Gastroesophageal sphincter (tissue), 4 donors: Measurements from ENCODE around the gene PTPRD. TPM values are rescaled to one million over a fixed set of nuclear protein-coding genes. Genes with fewer than 3 reads are reported as not detected.

Experiments
- ATAC-seq: fragments of 150-250 bp; one replicate; pipeline ENCODE4 v1.9.1; 2016; ENCODE audit warnings: mild to moderate bottlenecking, moderate library complexity
- H3K27ac ChIP-seq, 4 donors: fragments of 200-600 bp; sonication (generic) in 3 of 4; 1 replicate in 3 of 4; 2 replicates in 1 of 4; pipeline ENCODE4 v1.5.1; 2016 to 2019
- H3K27me3 ChIP-seq: fragments of 200-600 bp; sonication (generic); one replicate; pipeline ENCODE4 v1.5.1; 2019
- H3K36me3 ChIP-seq, 2 donors: fragments of 200-600 bp; sonication (generic); one replicate each; pipeline ENCODE4 v1.5.1; 2019; ENCODE audit warnings: control low read depth in 1 of 2
- H3K4me1 ChIP-seq, 3 donors: fragments of 200-600 bp; sonication (generic); 1 replicate in 2 of 3; 2 replicates in 1 of 3; pipeline ENCODE4 v1.5.1; 2016 to 2019; ENCODE audit warnings: control low read depth in 2 of 3
- H3K4me3 ChIP-seq, 2 donors: fragments of 200-600 bp; sonication (generic); one replicate each; pipeline ENCODE4 v1.5.1; 2019; ENCODE audit warnings: mild to moderate bottlenecking in 1 of 2, moderate library complexity in 1 of 2
- H3K9me3 ChIP-seq, 3 donors: fragments of 200-600 bp; sonication (generic); one replicate each; pipeline ENCODE4 v1.5.1; 2017 to 2019; ENCODE audit warnings: control low read depth in 2 of 3
- CTCF ChIP-seq, 4 experiments: fragments of 200-600 bp in 2 of 4; fragments of 450-650 bp in 2 of 4; sonication (generic) in 1 of 4; IDR thresholded peaks; one replicate each; pipeline ENCODE4 v1.5.1; 2017 to 2019; ENCODE audit warnings: antibody characterized with exemption in 4 of 4, mild to moderate bottlenecking in 2 of 4, moderate library complexity in 2 of 4
- EP300 ChIP-seq: sonication (generic); formaldehyde crosslinking; IDR thresholded peaks from one replicate; pipeline ENCODE4 v1.6.1; 2017; ENCODE audit warnings: antibody characterized with exemption, mild to moderate bottlenecking
- POLR2A ChIP-seq, 2 donors: fragments of 450-650 bp; IDR thresholded peaks; one replicate each; pipeline ENCODE4 v1.6.1; 2017; ENCODE audit warnings: antibody characterized with exemption in 2 of 2, mild to moderate bottlenecking in 2 of 2, moderate library complexity in 1 of 2
- POLR2AphosphoS5 ChIP-seq: sonication (generic); formaldehyde crosslinking; IDR thresholded peaks from one replicate; pipeline ENCODE4 v1.6.1; 2017; ENCODE audit warnings: antibody characterized with exemption
- WGBS, 2 donors: methylation state at CpG; one replicate each; pipeline ENCODE4 v1.1.5; 2018; ENCODE audit warnings: low coverage in 1 of 2; 5-methylcytosine and 5-hydroxymethylcytosine counted together
- total RNA-seq, 4 donors: library from RNA; depleted of rRNA; stranded (reverse); fragments of >200 nt; gene quantifications; one replicate each; pipeline ENCODE4 v1.1.0, GENCODE V29; 2016

PTPRD gene
- total RNA-seq, 4 donors from 2014 or later, result 3.5 to 53.9 (median 15.8) TPM

- Histone ChIP-seq H3K27ac (no peak overlapping the region), H3K27me3 (no peaks in the 10 kb centered on the region), H3K4me1 (no peaks in the 10 kb centered on the region), H3K4me3 (no peak overlapping the region), H3K36me3 (no peaks in the 10 kb centered on the region), H3K9me3 (no peaks in the 10 kb centered on the region)
- WGBS, 2 donors, result 41 to 64% methylated on average over 3 of the region's 3 CpGs
- TF ChIP-seq POLR2A (IDR thresholded peaks at IDR 0.05), result no peak
- TF ChIP-seq EP300, result no peak
- TF ChIP-seq POLR2AphosphoS5, result no peak
- no peak for TF ChIP-seq CTCF (IDR thresholded peaks at IDR 0.05)
- ATAC-seq, result no peak
These were observed 504.0 kb downstream of the PTPRD start for GRCh38 chr9:10108815-10109214.

- Histone ChIP-seq H3K4me3 (no peak overlapping the region), H3K9me3 (no peaks in the 10 kb centered on the region), H3K27ac (no peak overlapping the region), H3K27me3 (no peaks in the 10 kb centered on the region), H3K36me3 (no peaks in the 10 kb centered on the region), H3K4me1 (no peaks in the 10 kb centered on the region)
- TF ChIP-seq CTCF (IDR thresholded peaks at IDR 0.05) (no peak), EP300 (no peak), POLR2A (IDR thresholded peaks at IDR 0.05) (no peak), POLR2AphosphoS5 (no peak)
- no peak for ATAC-seq
- WGBS, 2 donors, result 30 to 44% methylated on average over 2 of the region's 2 CpGs
These were observed 508.0 kb downstream of the PTPRD start for GRCh38 chr9:10104774-10105173.

- 78 to 93% methylated on average over 1 of the region's 1 CpG for WGBS, 2 donors
- no peak for ATAC-seq
- Histone ChIP-seq H3K4me3 (no peak overlapping the region), H3K27me3 (no peaks in the 10 kb centered on the region), H3K27ac (no peak overlapping the region), H3K4me1 (no peaks in the 10 kb centered on the region), H3K36me3 (no peaks in the 10 kb centered on the region), H3K9me3 (no peaks in the 10 kb centered on the region)
- TF ChIP-seq POLR2AphosphoS5 (no peak), CTCF (IDR thresholded peaks at IDR 0.05) (no peak)
These were observed 517.6 kb downstream of the PTPRD start for GRCh38 chr9:10095208-10095607.

GRCh38 chr9:10094563-10094962 lies 518.2 kb downstream of the PTPRD start:
- Histone ChIP-seq H3K36me3 (no peaks in the 10 kb centered on the region), H3K4me1 (no peaks in the 10 kb centered on the region), H3K27ac (no peak overlapping the region), H3K9me3 (no peaks in the 10 kb centered on the region), H3K4me3 (no peak overlapping the region), H3K27me3 (no peaks in the 10 kb centered on the region)
- 55 to 57% methylated on average over 3 of the region's 3 CpGs for WGBS, 2 donors
- TF ChIP-seq POLR2A (IDR thresholded peaks at IDR 0.05) (no peak), POLR2AphosphoS5 (no peak)
- no peak for ATAC-seq

- Histone ChIP-seq H3K27me3 (no peaks in the 10 kb centered on the region), H3K36me3 (no peaks in the 10 kb centered on the region), H3K4me3 (no peak overlapping the region), H3K9me3 (no peaks in the 10 kb centered on the region), H3K27ac (no peak overlapping the region), H3K4me1 (no peaks in the 10 kb centered on the region)
- TF ChIP-seq EP300, result no peak
- TF ChIP-seq POLR2A (IDR thresholded peaks at IDR 0.05), result no peak
- TF ChIP-seq POLR2AphosphoS5, result no peak
- TF ChIP-seq CTCF (IDR thresholded peaks at IDR 0.05), result no peak
- ATAC-seq, result no peak
These were observed 532.8 kb downstream of the PTPRD start for GRCh38 chr9:10080012-10080411.
